OCI-LY7 (cell line): ENCODE measurements around the gene RBBP6. TPM values are rescaled to one million over a fixed set of nuclear protein-coding genes. Genes with fewer than 3 reads are reported as not detected.

Experiments used
- BruUV-seq: library from RNA; stranded (reverse); fragments of 400-500 nt; replicated peaks from 2 replicates; lab custom pipeline; 2021; lab: Mats Ljungman, UMichigan
- CTCF ChIA-PET: fragments of 300-600 bp; sonication (Branson Sonifier 250); formaldehyde crosslinking; loops from one replicate; lab custom pipeline; 2022; ENCODE audit warnings: antibody characterized with exemption; ENCODE audit not compliant: unreplicated experiment; lab: Charles Lee
- POLR2A ChIA-PET: fragments of 300-600 bp; sonication (Branson Sonifier 250); formaldehyde crosslinking; loops from one replicate; lab custom pipeline; 2022; ENCODE audit warnings: antibody characterized with exemption; lab: Charles Lee
- DNase-seq: peaks from one replicate; pipeline ENCODE4 v3.0.0-alpha.2; 2015; ENCODE audit warnings: low spot score
- H2AFZ ChIP-seq: fragments of 200-600 bp; sonication (generic), shearing (Covaris generic); 2 replicates; pipeline ENCODE4 v1.6.1; 2014; ENCODE audit warnings: mild to moderate bottlenecking, antibody characterized with exemption, low read length, moderate library complexity
- H3K27ac ChIP-seq: fragments of 200-600 bp; sonication (generic); 2 replicates; pipeline ENCODE4 v1.5.1; 2014; ENCODE audit warnings: mixed run types, low read depth, mild to moderate bottlenecking, moderate library complexity, low read length, inconsistent platforms; ENCODE audit not compliant: poor library complexity, severe bottlenecking
- H3K36me3 ChIP-seq: fragments of 200-600 bp; sonication (generic); 2 replicates; pipeline ENCODE4 v1.6.1; 2014; ENCODE audit warnings: mild to moderate bottlenecking, antibody characterized with exemption, low read length, moderate library complexity, mixed read lengths; ENCODE audit not compliant: insufficient read depth
- H3K4me1 ChIP-seq: fragments of 200-600 bp; sonication (generic); 2 replicates; pipeline ENCODE4 v1.5.1; 2014; ENCODE audit warnings: mild to moderate bottlenecking, low read length; ENCODE audit not compliant: insufficient read depth, poor library complexity, severe bottlenecking
- H3K4me2 ChIP-seq: fragments of 200-600 bp; sonication (generic); 2 replicates; pipeline ENCODE4 v1.6.1; 2014; ENCODE audit warnings: mild to moderate bottlenecking, low read length
- H3K4me3 ChIP-seq: fragments of 200-600 bp; sonication (generic); 2 replicates; pipeline ENCODE4 v1.5.1; 2014; ENCODE audit warnings: mild to moderate bottlenecking, low read depth, low read length; ENCODE audit not compliant: poor library complexity, severe bottlenecking
- H3K79me2 ChIP-seq: fragments of 200-600 bp; sonication (generic); 2 replicates; pipeline ENCODE4 v1.6.1; 2016; ENCODE audit warnings: low read depth, mild to moderate bottlenecking, low read length, moderate library complexity, mixed read lengths; ENCODE audit not compliant: insufficient read depth
- H3K9me2 ChIP-seq: fragments of 200-600 bp; sonication (generic); 2 replicates; pipeline ENCODE4 v1.6.1; 2016; ENCODE audit warnings: mild to moderate bottlenecking, low read length, mixed read lengths; ENCODE audit not compliant: insufficient read depth
- H3K9me3 ChIP-seq: fragments of 200-600 bp; sonication (generic); 2 replicates; pipeline ENCODE4 v1.6.1; 2014; ENCODE audit warnings: mild to moderate bottlenecking, mixed run types, low read length, mixed read lengths
- H4K20me1 ChIP-seq: fragments of 200-600 bp; sonication (generic); 2 replicates; pipeline ENCODE4 v1.6.1; 2014; ENCODE audit warnings: mild to moderate bottlenecking, antibody characterized with exemption, low read length, moderate library complexity, mixed read lengths; ENCODE audit not compliant: insufficient read depth
- EZH2phosphoT487 ChIP-seq: fragments of 200-600 bp; sonication (generic); IDR thresholded peaks from 2 replicates; pipeline ENCODE4 v1.6.1; 2018; ENCODE audit warnings: low read depth, borderline replicate concordance, mild to moderate bottlenecking, mixed run types, antibody characterized with exemption, low read length, moderate library complexity, mixed read lengths
- intact Hi-C: fragments of 100-400 bp; cut with micrococcal nuclease; formaldehyde crosslinking; loops from one replicate; pipeline ENCODE4 v1.10.0; 2022; ENCODE audit not compliant: unreplicated experiment
- total RNA-seq, 2 experiments: library from RNA; depleted of rRNA in 1 of 2; stranded (reverse); fragments of >200 nt in 1 of 2; shearing (Covaris generic) in 1 of 2; gene quantifications; 2 replicates each; pipeline ENCODE4 v1.2.3, GENCODE V29; 2014 to 2022
- TF ChIP-seq, protein P1 (sequence below): fragments of 200-600 bp; sonication (generic); conservative IDR thresholded peaks from 2 replicates; pipeline ENCODE4 v1.5.1; 2014; ENCODE audit warnings: mild to moderate bottlenecking, antibody characterized with exemption, low read length, moderate library complexity, mixed read lengths

Gene RBBP6
- total RNA-seq, 2 experiments from 2014 or later, result 41.2 to 83.0 TPM

DNA sequence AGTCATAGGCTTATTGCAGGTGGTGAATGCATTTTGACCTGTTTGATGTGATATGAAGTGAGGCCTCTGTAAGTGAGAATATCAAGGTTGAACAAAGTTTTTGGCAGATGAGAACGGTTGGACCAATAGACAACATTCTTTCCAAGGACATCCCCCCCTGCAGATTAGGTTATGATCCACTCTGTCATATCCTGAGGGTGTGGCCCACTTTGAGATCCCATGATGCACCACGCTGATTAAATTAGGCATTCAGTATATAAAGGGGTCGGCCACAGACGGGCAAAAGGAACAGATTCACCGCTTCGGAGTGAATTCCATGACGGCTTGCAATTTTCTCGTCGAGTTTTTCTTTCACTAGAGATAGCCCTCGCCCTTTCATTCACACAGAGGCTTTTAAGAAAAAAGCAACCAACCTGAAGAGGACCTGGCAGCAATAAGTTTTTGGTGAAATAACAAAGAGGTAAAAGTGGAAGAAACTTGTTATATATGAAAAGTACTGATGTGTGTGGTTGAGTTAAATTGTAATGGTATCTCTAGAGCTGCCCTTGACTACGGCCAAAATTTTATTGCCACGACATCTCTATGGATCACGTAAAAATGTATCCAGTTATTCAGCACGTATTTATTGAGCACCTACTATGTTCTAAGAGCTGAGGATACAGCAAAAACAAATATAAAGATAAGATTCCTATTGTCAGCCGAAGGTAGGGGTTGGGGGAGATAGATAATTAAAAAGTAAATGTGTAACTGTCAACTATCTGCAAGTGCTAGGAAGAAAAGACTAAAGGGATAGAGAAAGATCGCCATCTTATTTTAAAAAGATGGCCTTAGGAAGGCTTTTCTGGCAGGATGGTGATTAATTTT, 1.7 kb upstream of the RBBP6 start:
- BruUV-seq, result no TSS peak
- no peak overlapping the region for H3K27ac ChIP-seq
- ChIA-PET POLR2A (interaction anchor here (0.5 kb wide), 1 partner anchor 254 kb away, joined by 3 read pairs; no protein-coding TSS in a partner anchor), CTCF (interaction anchor here (1.6 kb wide), 1 partner anchor 467 kb away, joined by 3 read pairs; no protein-coding TSS in a partner anchor)
- H3K4me1 ChIP-seq, result peaks cover 27% of the 10 kb centered on the region
- H2AFZ ChIP-seq, result peak overlapping the region; percentile 65
- DNase-seq, result peak; percentile 57
- no peaks in the 10 kb centered on the region for H3K9me3 ChIP-seq
- peaks cover 27% of the 10 kb centered on the region for H4K20me1 ChIP-seq
- H3K9me2 ChIP-seq, result no peaks in the 10 kb centered on the region
- H3K79me2 ChIP-seq, result peaks cover 32% of the 10 kb centered on the region
- no peak overlapping the region for H3K4me3 ChIP-seq
- intact Hi-C loops, result no loop called here
- no peak for TF ChIP-seq EZH2phosphoT487
- TF ChIP-seq, protein P1, sequence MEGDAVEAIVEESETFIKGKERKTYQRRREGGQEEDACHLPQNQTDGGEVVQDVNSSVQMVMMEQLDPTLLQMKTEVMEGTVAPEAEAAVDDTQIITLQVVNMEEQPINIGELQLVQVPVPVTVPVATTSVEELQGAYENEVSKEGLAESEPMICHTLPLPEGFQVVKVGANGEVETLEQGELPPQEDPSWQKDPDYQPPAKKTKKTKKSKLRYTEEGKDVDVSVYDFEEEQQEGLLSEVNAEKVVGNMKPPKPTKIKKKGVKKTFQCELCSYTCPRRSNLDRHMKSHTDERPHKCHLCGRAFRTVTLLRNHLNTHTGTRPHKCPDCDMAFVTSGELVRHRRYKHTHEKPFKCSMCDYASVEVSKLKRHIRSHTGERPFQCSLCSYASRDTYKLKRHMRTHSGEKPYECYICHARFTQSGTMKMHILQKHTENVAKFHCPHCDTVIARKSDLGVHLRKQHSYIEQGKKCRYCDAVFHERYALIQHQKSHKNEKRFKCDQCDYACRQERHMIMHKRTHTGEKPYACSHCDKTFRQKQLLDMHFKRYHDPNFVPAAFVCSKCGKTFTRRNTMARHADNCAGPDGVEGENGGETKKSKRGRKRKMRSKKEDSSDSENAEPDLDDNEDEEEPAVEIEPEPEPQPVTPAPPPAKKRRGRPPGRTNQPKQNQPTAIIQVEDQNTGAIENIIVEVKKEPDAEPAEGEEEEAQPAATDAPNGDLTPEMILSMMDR, result no peak
- peaks cover 28% of the 10 kb centered on the region for H3K36me3 ChIP-seq
- H3K4me2 ChIP-seq, result peak overlapping the region; percentile 26

DNA sequence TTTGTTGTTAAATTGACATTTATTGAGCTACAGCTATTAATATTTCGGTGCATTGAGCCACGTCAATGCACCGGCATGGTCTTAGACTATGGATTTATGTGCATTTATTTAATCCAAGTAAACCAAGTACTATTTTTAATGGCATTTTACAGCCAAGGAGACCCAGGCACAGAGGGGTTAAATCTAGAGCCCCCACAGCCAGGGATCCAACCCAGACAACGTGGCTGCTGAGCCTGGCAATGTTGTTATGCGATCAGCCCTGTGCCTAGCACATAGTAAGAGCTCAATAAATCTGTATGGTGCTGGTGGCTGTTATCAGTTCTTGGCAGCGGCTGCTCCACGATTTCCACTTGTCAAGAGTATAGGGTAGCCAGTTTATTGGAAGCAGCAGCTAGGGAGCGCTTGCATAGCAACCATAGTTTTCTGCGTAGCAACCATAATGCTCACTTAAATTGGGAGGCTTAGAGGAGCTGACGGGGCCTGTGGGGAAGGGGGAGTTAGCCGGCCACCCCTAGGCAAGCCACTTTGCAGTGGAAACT, 541 bp upstream of the RBBP6 start:
- peaks cover 38% of the 10 kb centered on the region for H3K4me1 ChIP-seq
- peaks cover 38% of the 10 kb centered on the region for H4K20me1 ChIP-seq
- intact Hi-C loops, result loop anchor here (1.0 kb wide), 1 partner anchor 191 kb away; no protein-coding TSS in a partner anchor
- H3K4me3 ChIP-seq, result peak overlapping the region; percentile 99
- TF ChIP-seq EZH2phosphoT487, result no peak
- TF ChIP-seq, protein P1, result no peak
- peak overlapping the region; percentile 88 for H3K4me2 ChIP-seq
- ChIA-PET CTCF (interaction anchor here (0.7 to 1.6 kb wide), 2 partner anchors 10 to 468 kb away, joined by 3 to 4 read pairs; no protein-coding TSS in a partner anchor), POLR2A (interaction anchor here (0.5 to 0.9 kb wide), 2 partner anchors 124 to 253 kb away, joined by 3 read pairs; no protein-coding TSS in a partner anchor)
- no peak for DNase-seq
- H2AFZ ChIP-seq, result peak overlapping the region; percentile 95
- BruUV-seq, result no TSS peak
- H3K27ac ChIP-seq, result peak overlapping the region; percentile 9
- no peaks in the 10 kb centered on the region for H3K9me3 ChIP-seq
- H3K79me2 ChIP-seq, result peaks cover 43% of the 10 kb centered on the region
- peaks cover 39% of the 10 kb centered on the region for H3K36me3 ChIP-seq
- no peaks in the 10 kb centered on the region for H3K9me2 ChIP-seq
